Testis (tissue), 2 donors: ENCODE measurements around the gene ZBTB20.

Experiments
- POLR2A ChIP-seq: fragments of 450-650 bp; IDR thresholded peaks from one replicate; pipeline ENCODE4 v1.6.1; 2017; ENCODE audit warnings: antibody characterized with exemption, mild to moderate bottlenecking, moderate library complexity
- TF ChIP-seq, protein P1 (sequence below), 3 experiments: fragments of 450-650 bp in 2 of 3; fragments of 200-600 bp in 1 of 3; sonication (generic) in 1 of 3; IDR thresholded peaks; one replicate each; pipeline ENCODE4 v1.5.1; 2016 to 2019; ENCODE audit warnings: antibody characterized with exemption in 3 of 3, mild to moderate bottlenecking in 2 of 3, moderate library complexity in 1 of 3

DNA sequence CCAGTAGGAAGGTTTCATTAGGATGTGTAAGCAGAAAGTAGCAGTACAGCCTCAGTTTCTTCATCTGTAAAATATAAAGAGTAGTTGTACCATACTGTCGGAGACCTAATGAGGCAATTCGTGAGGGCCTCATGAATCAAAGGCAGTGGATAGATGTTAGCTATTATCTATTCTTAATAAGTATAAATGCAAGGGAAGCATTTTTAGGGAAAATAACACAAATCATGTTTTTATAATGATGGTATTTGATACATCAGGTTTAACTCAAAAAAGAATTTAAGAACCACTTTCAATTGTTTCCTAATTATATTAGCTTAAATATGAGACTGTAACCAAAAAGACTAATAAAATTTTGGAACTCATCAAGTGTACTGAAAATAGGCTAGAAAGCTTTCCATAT lies 309.1 kb downstream of the ZBTB20 start:
- TF ChIP-seq, protein P1, sequence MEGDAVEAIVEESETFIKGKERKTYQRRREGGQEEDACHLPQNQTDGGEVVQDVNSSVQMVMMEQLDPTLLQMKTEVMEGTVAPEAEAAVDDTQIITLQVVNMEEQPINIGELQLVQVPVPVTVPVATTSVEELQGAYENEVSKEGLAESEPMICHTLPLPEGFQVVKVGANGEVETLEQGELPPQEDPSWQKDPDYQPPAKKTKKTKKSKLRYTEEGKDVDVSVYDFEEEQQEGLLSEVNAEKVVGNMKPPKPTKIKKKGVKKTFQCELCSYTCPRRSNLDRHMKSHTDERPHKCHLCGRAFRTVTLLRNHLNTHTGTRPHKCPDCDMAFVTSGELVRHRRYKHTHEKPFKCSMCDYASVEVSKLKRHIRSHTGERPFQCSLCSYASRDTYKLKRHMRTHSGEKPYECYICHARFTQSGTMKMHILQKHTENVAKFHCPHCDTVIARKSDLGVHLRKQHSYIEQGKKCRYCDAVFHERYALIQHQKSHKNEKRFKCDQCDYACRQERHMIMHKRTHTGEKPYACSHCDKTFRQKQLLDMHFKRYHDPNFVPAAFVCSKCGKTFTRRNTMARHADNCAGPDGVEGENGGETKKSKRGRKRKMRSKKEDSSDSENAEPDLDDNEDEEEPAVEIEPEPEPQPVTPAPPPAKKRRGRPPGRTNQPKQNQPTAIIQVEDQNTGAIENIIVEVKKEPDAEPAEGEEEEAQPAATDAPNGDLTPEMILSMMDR (IDR thresholded peaks at IDR 0.05), result no peak
- TF ChIP-seq POLR2A, result no peak
